ENCODE measurements around the gene CYB5R3.

DNA sequence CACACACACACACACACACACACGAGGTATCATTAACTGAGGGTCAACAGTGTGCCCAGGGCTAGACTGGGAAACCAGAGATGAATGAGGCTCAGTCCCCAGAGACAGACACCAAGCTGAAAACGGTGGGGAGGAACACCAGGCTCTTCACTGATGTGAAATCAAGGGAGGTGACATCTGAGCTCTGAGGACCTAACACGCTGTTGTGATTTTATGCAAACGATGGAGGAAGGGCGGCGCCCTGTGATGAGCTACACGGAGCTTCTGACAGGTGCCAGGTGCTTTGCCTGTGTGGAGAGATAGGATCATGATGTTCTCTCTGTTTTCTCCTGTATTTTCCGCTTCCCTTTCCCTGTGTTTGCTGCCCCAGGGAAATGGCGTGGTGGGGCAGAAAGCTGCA, 6.5 kb upstream of the CYB5R3 start:
- TF ChIP-seq, protein P1, sequence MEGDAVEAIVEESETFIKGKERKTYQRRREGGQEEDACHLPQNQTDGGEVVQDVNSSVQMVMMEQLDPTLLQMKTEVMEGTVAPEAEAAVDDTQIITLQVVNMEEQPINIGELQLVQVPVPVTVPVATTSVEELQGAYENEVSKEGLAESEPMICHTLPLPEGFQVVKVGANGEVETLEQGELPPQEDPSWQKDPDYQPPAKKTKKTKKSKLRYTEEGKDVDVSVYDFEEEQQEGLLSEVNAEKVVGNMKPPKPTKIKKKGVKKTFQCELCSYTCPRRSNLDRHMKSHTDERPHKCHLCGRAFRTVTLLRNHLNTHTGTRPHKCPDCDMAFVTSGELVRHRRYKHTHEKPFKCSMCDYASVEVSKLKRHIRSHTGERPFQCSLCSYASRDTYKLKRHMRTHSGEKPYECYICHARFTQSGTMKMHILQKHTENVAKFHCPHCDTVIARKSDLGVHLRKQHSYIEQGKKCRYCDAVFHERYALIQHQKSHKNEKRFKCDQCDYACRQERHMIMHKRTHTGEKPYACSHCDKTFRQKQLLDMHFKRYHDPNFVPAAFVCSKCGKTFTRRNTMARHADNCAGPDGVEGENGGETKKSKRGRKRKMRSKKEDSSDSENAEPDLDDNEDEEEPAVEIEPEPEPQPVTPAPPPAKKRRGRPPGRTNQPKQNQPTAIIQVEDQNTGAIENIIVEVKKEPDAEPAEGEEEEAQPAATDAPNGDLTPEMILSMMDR (IDR thresholded peaks at IDR 0.05) = no peak
- TF ChIP-seq, protein P2, sequence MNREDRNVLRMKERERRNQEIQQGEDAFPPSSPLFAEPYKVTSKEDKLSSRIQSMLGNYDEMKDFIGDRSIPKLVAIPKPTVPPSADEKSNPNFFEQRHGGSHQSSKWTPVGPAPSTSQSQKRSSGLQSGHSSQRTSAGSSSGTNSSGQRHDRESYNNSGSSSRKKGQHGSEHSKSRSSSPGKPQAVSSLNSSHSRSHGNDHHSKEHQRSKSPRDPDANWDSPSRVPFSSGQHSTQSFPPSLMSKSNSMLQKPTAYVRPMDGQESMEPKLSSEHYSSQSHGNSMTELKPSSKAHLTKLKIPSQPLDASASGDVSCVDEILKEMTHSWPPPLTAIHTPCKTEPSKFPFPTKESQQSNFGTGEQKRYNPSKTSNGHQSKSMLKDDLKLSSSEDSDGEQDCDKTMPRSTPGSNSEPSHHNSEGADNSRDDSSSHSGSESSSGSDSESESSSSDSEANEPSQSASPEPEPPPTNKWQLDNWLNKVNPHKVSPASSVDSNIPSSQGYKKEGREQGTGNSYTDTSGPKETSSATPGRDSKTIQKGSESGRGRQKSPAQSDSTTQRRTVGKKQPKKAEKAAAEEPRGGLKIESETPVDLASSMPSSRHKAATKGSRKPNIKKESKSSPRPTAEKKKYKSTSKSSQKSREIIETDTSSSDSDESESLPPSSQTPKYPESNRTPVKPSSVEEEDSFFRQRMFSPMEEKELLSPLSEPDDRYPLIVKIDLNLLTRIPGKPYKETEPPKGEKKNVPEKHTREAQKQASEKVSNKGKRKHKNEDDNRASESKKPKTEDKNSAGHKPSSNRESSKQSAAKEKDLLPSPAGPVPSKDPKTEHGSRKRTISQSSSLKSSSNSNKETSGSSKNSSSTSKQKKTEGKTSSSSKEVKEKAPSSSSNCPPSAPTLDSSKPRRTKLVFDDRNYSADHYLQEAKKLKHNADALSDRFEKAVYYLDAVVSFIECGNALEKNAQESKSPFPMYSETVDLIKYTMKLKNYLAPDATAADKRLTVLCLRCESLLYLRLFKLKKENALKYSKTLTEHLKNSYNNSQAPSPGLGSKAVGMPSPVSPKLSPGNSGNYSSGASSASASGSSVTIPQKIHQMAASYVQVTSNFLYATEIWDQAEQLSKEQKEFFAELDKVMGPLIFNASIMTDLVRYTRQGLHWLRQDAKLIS (CRISPR knock-in tag; IDR thresholded peaks at IDR 0.05; ENCODE audit: borderline replicate concordance) = no peak
- TF ChIP-seq NR3C1 (CRISPR knock-in tag; conservative IDR thresholded peaks at IDR 0.05; ENCODE audit: low read depth) = no peak

Measured in WTC11 (cell line).